Measurements from ENCODE around the gene EXD2. TPM values are rescaled to one million over a fixed set of nuclear protein-coding genes. Genes with fewer than 3 reads are reported as not detected.
"Not testable (repeated sequence)": the region's sequence is repeated elsewhere in the genome, so short reads cannot be mapped to it uniquely, and the experiment has no call there.

Gene EXD2
- polyA plus RNA-seq, 3 donors: 30.9 to 39.8 (median 31.8) TPM

DNA sequence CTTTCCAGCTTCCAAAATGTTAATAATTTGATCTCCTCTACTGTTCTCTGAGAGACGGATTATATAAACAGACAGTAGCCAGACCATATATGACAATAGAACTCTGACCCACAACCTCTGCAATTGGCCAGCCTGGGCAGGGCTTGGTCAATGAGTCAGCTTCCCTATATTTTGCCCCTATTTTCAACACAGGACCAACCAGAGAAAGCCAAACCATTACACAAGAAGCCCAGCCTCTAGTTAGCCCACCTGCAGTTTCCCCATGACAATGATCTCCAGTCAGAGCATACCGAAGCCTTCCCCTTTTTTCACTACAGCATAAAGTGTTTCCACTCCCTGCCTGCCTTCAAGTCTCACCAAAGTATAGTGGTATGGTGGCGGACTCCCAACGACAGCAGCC, 7.6 kb upstream of the EXD2 start:
- DNase-seq: no peak

DNA sequence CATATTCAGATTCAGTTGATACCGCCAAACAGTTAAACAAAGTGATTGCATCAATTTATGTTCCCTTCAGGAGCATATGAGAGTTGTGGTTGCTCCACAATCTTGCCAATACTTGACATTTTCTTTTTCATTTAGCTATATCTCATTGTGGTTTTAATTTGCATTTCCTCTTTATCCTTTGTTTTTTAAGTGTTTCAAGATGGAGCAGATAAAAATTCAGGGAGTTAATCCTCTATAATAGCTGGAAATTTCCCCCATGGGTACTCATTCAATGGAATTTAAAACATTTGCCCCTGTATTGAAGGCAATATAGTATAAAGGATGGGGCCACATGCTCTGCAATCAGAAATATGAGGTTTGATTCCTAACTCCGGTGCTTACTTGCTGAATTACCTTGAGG, 1.1 kb upstream of the EXD2 start:
- no peak for DNase-seq

DNA sequence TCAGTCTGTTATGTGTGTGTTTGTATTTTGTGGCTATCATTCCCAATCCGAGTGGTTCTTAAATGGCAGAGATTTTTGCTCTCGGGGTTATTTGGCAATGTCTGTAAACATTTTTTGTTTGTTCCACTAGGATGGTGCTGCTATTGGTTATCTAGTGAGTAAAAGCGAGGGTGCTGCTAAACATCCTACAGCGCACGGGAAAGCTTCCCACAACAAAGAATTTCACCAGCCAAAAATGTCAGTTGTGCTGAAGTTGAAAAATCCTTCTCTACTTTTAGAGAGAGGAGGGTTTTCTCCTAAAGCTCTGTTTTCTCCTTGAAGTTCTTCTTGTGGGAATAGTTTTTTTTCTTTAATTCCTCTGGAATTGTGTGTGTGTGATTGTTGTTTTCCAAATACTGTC, 2.4 kb downstream of the EXD2 start:
- DNase-seq: no peak

GRCh38 chr14:69199786-69200185, 8.5 kb downstream of the EXD2 start:
- no peak for DNase-seq

DNA sequence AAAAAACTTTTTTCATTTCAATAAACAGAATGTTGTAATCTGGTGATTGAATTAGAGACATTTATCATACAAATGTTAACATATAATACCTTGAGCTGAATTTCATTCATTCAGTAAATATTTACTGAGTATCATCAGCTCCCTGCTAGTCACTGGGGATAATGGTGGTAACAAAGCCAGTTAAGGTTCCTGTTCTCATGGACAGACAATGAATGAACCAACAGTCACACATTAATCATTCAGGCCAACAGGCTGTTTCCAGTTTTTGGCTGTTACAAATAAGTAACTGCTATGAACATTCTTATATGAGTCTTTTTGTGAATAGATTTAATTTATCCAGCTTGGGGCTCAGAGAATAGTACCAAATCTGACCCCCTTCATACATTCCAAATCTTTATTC, 13.5 kb downstream of the EXD2 start:
- DNase-seq: no peak

DNA sequence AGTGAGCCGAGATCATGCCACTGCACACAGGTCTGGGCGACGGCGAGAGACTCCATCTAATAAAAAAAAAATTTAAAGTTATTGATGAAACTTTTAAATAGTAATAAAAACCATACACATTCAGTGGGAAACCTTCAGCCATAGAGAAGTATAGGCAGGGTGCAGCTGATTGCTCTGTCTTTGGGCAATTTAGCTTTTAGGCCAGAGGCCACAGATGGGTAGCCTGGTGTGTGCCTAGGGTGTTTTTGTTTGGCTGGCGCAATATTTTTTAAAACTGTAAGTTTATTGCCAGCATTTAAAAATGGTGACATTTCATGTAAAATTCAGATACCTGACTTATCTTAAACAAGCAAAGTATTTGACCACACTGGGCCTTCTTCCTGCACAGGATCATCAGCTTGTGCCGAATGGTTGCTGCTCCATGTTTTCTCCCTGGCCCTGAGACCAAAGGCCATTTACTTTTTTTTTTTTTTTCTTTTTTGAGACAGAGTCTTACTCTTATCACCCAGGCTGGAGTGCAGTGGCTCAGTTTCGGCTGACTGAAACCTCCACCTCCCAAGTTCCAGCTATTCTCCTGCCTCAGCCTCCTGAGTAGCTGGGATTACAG, 16.2 kb downstream of the EXD2 start:
- DNase-seq: no peak

GRCh38 chr14:69208666-69209065, 17.4 kb downstream of the EXD2 start:
- no peak for DNase-seq

- peak; percentile 40 for DNase-seq
Measured at GRCh38 chr14:69214393-69214792, 23.1 kb downstream of the EXD2 start.

- DNase-seq: not testable (repeated sequence)
Measured at GRCh38 chr14:69217663-69218062, 26.4 kb downstream of the EXD2 start.

GRCh38 chr14:69224946-69225345, 33.6 kb downstream of the EXD2 start:
- no peak for DNase-seq

DNA sequence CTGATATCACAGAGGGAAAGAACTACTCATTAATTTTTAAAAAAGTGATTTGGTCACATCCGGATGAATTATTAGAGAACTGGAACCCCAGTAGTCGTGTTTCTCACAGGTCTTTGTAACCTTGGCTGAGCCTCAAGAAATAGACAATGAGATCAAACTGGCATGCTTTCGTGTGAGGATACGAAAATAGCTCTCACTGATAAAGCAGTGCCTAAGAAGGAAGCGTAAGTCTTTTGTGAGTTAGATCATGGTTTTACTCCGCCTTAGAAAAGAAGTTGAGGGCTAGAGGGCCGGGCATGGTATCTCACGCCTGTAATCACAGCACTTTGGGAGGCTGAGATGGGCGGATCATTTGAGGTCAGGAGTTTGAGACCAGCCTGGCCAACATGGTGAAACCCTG, 34.9 kb downstream of the EXD2 start:
- no peak for DNase-seq

DNA sequence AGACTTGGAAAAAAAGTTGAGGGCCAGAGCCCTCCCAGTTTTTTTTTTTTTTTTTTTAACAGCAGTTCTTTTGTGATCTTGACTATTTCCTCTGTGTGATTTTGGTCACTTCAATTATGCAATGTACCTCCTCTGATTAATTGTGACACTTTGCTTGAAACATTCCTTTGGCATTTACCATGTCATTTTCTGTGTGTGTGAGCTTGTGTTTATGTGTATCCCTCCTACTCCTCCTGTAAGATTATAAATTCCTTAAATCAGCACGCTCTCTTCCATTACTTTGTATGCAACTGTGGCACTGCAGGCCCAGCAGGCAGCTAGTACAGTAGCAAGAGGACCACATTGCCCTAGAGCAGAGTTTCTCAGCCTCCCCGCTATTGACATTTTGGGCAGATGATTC, 35.4 kb downstream of the EXD2 start:
- no peak for DNase-seq

GRCh38 chr14:69231486-69231885, 40.2 kb downstream of the EXD2 start:
- no peak for DNase-seq

- DNase-seq: no peak
Measured at GRCh38 chr14:69232388-69232787, 41.1 kb downstream of the EXD2 start.

GRCh38 chr14:69234106-69234505, 42.8 kb downstream of the EXD2 start:
- DNase-seq: no peak

DNA sequence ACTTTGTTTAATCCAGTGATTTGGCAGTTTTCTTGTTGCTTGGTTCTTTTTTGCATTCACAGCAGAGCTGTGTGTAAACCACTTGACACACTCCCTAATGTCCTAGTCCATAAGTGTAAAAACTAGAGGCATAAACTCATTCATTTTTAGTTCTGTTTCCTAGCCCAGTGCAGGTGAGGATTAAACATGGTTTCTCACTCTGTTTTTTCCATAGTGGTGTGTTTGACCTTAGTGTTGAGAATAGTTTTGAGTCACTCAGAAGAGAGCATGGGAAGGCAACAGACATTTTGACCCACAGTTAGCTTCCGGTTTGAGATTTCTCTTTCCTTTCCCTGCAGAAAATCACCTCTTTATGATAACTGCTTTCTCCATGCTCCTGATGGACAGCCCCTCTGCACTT, 44.4 kb downstream of the EXD2 start:
- no peak for DNase-seq

GRCh38 chr14:69237142-69237541, 45.8 kb downstream of the EXD2 start:
- no peak for DNase-seq

- no peak for DNase-seq
Measured at GRCh38 chr14:69237584-69237983, 46.3 kb downstream of the EXD2 start.

DNA sequence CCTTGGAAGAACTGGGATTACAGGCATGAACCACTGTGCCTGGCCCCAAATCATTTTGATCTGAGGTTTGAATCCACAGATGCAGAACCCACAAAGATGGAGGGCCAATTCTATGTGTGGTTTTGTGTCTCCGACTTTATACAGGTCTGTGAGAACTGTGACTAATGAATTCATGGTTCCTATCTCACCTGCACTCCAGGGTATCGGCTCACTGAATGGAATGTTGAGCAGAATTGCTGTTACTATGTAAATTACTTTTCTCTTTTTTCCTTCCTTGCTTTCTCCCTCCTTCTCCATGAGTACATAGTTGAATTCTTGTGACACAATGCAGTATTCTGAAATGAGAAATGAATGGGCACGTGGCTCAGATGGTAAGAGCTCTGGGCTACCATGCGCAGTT, 47.6 kb downstream of the EXD2 start:
- DNase-seq: no peak

GRCh38 chr14:69240527-69241173, 49.4 kb downstream of the EXD2 start:
- DNase-seq: no peak

DNA sequence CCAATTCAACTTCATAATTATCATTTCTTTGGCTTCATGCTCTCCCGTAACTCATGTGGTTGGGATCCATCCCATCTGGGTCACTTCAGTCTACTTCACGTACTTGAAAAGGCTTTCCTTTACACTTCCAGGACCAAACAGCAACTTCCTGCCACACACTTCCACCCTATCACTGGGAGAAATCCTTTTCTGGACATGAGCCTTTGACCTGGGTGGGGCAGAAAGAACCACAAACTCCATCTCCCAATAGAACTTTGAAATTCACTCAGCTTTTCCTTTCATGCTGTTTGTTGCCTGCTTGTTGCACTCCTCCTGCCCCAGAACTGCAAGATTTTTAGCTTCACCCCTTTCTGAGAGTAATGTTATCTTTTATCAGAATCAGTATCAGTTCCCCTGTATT, 50.3 kb downstream of the EXD2 start:
- DNase-seq: no peak

GRCh38 chr14:69242311-69243224, 51.3 kb downstream of the EXD2 start:
- peak; percentile 62 for DNase-seq

GRCh38 chr14:69244946-69245345, 53.6 kb downstream of the EXD2 start:
- no peak for DNase-seq

Measured in renal pelvis (tissue), 4 donors.